GM18907 (cell line): Measurements from ENCODE around the gene CEP295NL.
"Not testable (repeated sequence)": the region's sequence is repeated elsewhere in the genome, so short reads cannot be mapped to it uniquely, and the experiment has no call there.

Experiments used
- ATAC-seq: cut with Tn5 transposase; IDR thresholded peaks from one replicate; pipeline ENCODE4 v1.9.1; 2021; ENCODE audit warnings: mild to moderate bottlenecking, moderate library complexity; ENCODE audit not compliant: unreplicated experiment

The CEP295NL gene

GRCh38 chr17:78929908-78930775 lies 27.1 kb upstream of the CEP295NL start:
- no peak for ATAC-seq

- no peak for ATAC-seq
Measured at GRCh38 chr17:78925662-78926555, 22.9 kb upstream of the CEP295NL start.

GRCh38 chr17:78925234-78925633 lies 22.2 kb upstream of the CEP295NL start, which contains the start of gene TIMP2:
Gene TIMP2, minus strand, starts transcription at chr17:78925387. Its CDS starts 299 bp downstream, at chr17:78925088.
- no peak for ATAC-seq

- ATAC-seq, result no peak
Measured at GRCh38 chr17:78924481-78925151, 21.6 kb upstream of the CEP295NL start.

GRCh38 chr17:78923660-78924453 lies 20.9 kb upstream of the CEP295NL start:
- ATAC-seq, result no peak

- ATAC-seq, result no peak
Measured at GRCh38 chr17:78922816-78923498, 20.0 kb upstream of the CEP295NL start.

GRCh38 chr17:78921437-78921971 lies 18.5 kb upstream of the CEP295NL start:
- ATAC-seq, result no peak

- ATAC-seq, result no peak
Measured at GRCh38 chr17:78920528-78920927, 17.5 kb upstream of the CEP295NL start.

- no peak for ATAC-seq
Measured at GRCh38 chr17:78919861-78920450, 17.0 kb upstream of the CEP295NL start.

- no peak for ATAC-seq
Measured at GRCh38 chr17:78918979-78919378, 16.0 kb upstream of the CEP295NL start.

GRCh38 chr17:78917451-78918275 lies 14.7 kb upstream of the CEP295NL start:
- ATAC-seq, result no peak

- ATAC-seq, result no peak
Measured at GRCh38 chr17:78915872-78916632, 13.1 kb upstream of the CEP295NL start.

- no peak for ATAC-seq
Measured at GRCh38 chr17:78913115-78913514, 10.1 kb upstream of the CEP295NL start.

- ATAC-seq, result no peak
Measured at GRCh38 chr17:78912082-78912481, 9.1 kb upstream of the CEP295NL start.

GRCh38 chr17:78911543-78911942 lies 8.5 kb upstream of the CEP295NL start:
- not testable (repeated sequence) for ATAC-seq

GRCh38 chr17:78910497-78911284 lies 7.7 kb upstream of the CEP295NL start:
- no peak for ATAC-seq

GRCh38 chr17:78908426-78908825 lies 5.4 kb upstream of the CEP295NL start:
- ATAC-seq, result no peak
